IMR-90 (cell line): ENCODE results near the gene KPTN. TPM values are rescaled to one million over a fixed set of nuclear protein-coding genes. Genes with fewer than 3 reads are reported as not detected.

Experiments
- ATAC-seq: fragments of 200-7000 bp; cut with Tn5 transposase; 2 replicates; pipeline ENCODE4 v1.9.1; 2020; ENCODE audit warnings: low read depth, mild to moderate bottlenecking, moderate library complexity
- BruUV-seq: library from RNA; stranded (reverse); fragments of 400-500 nt; replicated peaks from 2 replicates; lab custom pipeline; 2021; lab: Mats Ljungman, UMichigan
- CTCF ChIA-PET: fragments of 300-600 bp; formaldehyde crosslinking; extraction: SDS; loops from one replicate; lab custom pipeline; 2021; ENCODE audit warnings: antibody characterized with exemption; lab: Yijun Ruan, JAX
- POLR2A ChIA-PET: fragments of 300-600 bp; sonication (Branson Sonifier 250); formaldehyde crosslinking; loops from one replicate; lab custom pipeline; 2022; ENCODE audit warnings: antibody characterized with exemption; ENCODE audit not compliant: unreplicated experiment; lab: Charles Lee
- DNase-seq: peaks from one replicate; pipeline ENCODE4 v3.0.0; 2013
- H2AFZ ChIP-seq: replicated peaks from 2 replicates; pipeline ENCODE3; 2013; ENCODE audit warnings: low read length, mild to moderate bottlenecking; ENCODE audit not compliant: poor library complexity
- H2AK5ac ChIP-seq: 2 replicates; pipeline ENCODE4 v1.6.1; 2013; ENCODE audit warnings: low read depth, low read length, inconsistent platforms
- H2AK9ac ChIP-seq: replicated peaks from 2 replicates; pipeline ENCODE3; 2013; ENCODE audit warnings: mild to moderate bottlenecking, low read depth, low read length, moderate library complexity; ENCODE audit not compliant: poor library complexity
- H2BK120ac ChIP-seq: 2 replicates; pipeline ENCODE4 v1.6.1; 2013; ENCODE audit warnings: low read depth, low read length, inconsistent platforms
- H2BK15ac ChIP-seq: 3 replicates; pipeline ENCODE4 v1.6.1; 2013; ENCODE audit warnings: low read depth, low read length, inconsistent platforms
- H2BK20ac ChIP-seq: 2 replicates; pipeline ENCODE4 v1.6.1; 2013; ENCODE audit warnings: low read depth, mild to moderate bottlenecking, inconsistent platforms, low read length, moderate library complexity
- H2BK5ac ChIP-seq: 2 replicates; pipeline ENCODE4 v1.6.1; 2013; ENCODE audit warnings: mild to moderate bottlenecking, low read depth, low read length, inconsistent platforms; ENCODE audit not compliant: poor library complexity, severe bottlenecking
- H3K14ac ChIP-seq: replicated peaks from 2 replicates; pipeline ENCODE4 v1.6.1; 2013; ENCODE audit warnings: low read depth, low read length, inconsistent platforms
- H3K18ac ChIP-seq: 2 replicates; pipeline ENCODE4 v1.6.1; 2013; ENCODE audit warnings: low read depth, low read length, control low read depth
- H3K23ac ChIP-seq: 2 replicates; pipeline ENCODE4 v1.6.1; 2013; ENCODE audit warnings: low read depth, low read length, inconsistent platforms
- H3K27ac ChIP-seq: 2 replicates; pipeline ENCODE4 v1.5.1; 2013; ENCODE audit warnings: mild to moderate bottlenecking, control low read depth, low read length; ENCODE audit not compliant: insufficient read depth
- H3K27me3 ChIP-seq: 2 replicates; pipeline ENCODE4 v1.6.1; 2013; ENCODE audit warnings: low read length; ENCODE audit not compliant: control insufficient read depth, insufficient read depth
- H3K36me3 ChIP-seq: 2 replicates; pipeline ENCODE4 v1.6.1; 2013; ENCODE audit warnings: low read length, mixed read lengths; ENCODE audit not compliant: control insufficient read depth, insufficient read depth
- H3K4ac ChIP-seq: 2 replicates; pipeline ENCODE4 v1.6.1; 2013; ENCODE audit warnings: low read depth, low read length, inconsistent platforms
- H3K4me1 ChIP-seq: 2 replicates; pipeline ENCODE4 v1.6.1; 2013; ENCODE audit warnings: low read length, mixed read lengths; ENCODE audit not compliant: control insufficient read depth, insufficient read depth
- H3K4me2 ChIP-seq: 2 replicates; pipeline ENCODE4 v1.6.1; 2013; ENCODE audit warnings: low read depth, mild to moderate bottlenecking, control low read depth, low read length, moderate library complexity
- H3K4me3 ChIP-seq: 2 replicates; pipeline ENCODE4 v1.5.1; 2013; ENCODE audit warnings: low read depth, mild to moderate bottlenecking, control low read depth, low read length, moderate library complexity; ENCODE audit not compliant: insufficient read depth
- H3K56ac ChIP-seq: 2 replicates; pipeline ENCODE4 v1.6.1; 2013; ENCODE audit warnings: low read length, inconsistent platforms; ENCODE audit not compliant: insufficient read depth; ENCODE audit errors: extremely low read depth
- H3K79me1 ChIP-seq, 2 experiments: 2 replicates each; pipeline ENCODE4 v1.6.1; 2013; ENCODE audit warnings: low read length in 2 of 2, inconsistent platforms in 1 of 2, low read depth in 1 of 2
- H3K9ac ChIP-seq: 2 replicates; pipeline ENCODE4 v1.6.1; 2013; ENCODE audit warnings: low read depth, low read length, control low read depth
- H3K9me1 ChIP-seq: 2 replicates; pipeline ENCODE4 v1.6.1; 2013; ENCODE audit warnings: low read length, inconsistent platforms; ENCODE audit not compliant: insufficient read depth
- H3K9me3 ChIP-seq: 2 replicates; pipeline ENCODE4 v1.6.1; 2013; ENCODE audit warnings: low read length; ENCODE audit not compliant: control insufficient read depth, insufficient read depth
- H4K20me1 ChIP-seq: 2 replicates; pipeline ENCODE4 v1.6.1; 2013; ENCODE audit warnings: low read length, inconsistent platforms; ENCODE audit not compliant: insufficient read depth
- H4K5ac ChIP-seq: 2 replicates; pipeline ENCODE4 v1.6.1; 2013; ENCODE audit warnings: mild to moderate bottlenecking, low read depth, low read length, control low read depth
- H4K8ac ChIP-seq, 2 experiments: 2 replicates each; pipeline ENCODE4 v1.6.1; 2013; ENCODE audit warnings: low read depth in 2 of 2, low read length in 2 of 2, control low read depth in 1 of 2, inconsistent platforms in 1 of 2
- H4K91ac ChIP-seq: 2 replicates; pipeline ENCODE4 v1.6.1; 2013; ENCODE audit warnings: low read depth, low read length, inconsistent platforms; ENCODE audit not compliant: insufficient read depth
- BHLHE40 ChIP-seq: fragments of 150-350 bp; IDR thresholded peaks from 2 replicates; pipeline ENCODE4 v1.6.1; 2016; ENCODE audit warnings: mild to moderate bottlenecking, low read depth, low read length
- CEBPB ChIP-seq: IDR thresholded peaks from 2 replicates; pipeline ENCODE4 v1.6.1; 2012; ENCODE audit warnings: low read depth, low read length, improper control_type of control experiment
- CHD1 ChIP-seq: IDR thresholded peaks from 2 replicates; pipeline ENCODE4 v1.6.1; 2012; ENCODE audit warnings: low read depth, low read length, improper control_type of control experiment
- CTCF ChIP-seq: conservative IDR thresholded peaks from 2 replicates; pipeline ENCODE4 v1.5.1; 2012; ENCODE audit warnings: mild to moderate bottlenecking, low read depth, low read length, improper control_type of control experiment
- FOS ChIP-seq: fragments of 150-350 bp; IDR thresholded peaks from 2 replicates; pipeline ENCODE4 v1.6.1; 2016; ENCODE audit warnings: low read depth, low read length
- MAFK ChIP-seq: IDR thresholded peaks from 2 replicates; pipeline ENCODE4 v1.6.1; 2012; ENCODE audit warnings: low read depth, low read length, improper control_type of control experiment
- MAZ ChIP-seq: IDR thresholded peaks from 2 replicates; pipeline ENCODE4 v1.6.1; 2012; ENCODE audit warnings: low read depth, mild to moderate bottlenecking, low read length, improper control_type of control experiment, moderate library complexity, borderline replicate concordance
- MXI1 ChIP-seq: IDR thresholded peaks from 2 replicates; pipeline ENCODE4 v1.6.1; 2012; ENCODE audit warnings: low read depth, mild to moderate bottlenecking, low read length, moderate library complexity, borderline replicate concordance
- NFE2L2 ChIP-seq: fragments of 150-350 bp; IDR thresholded peaks from 2 replicates; pipeline ENCODE4 v1.6.1; 2016; ENCODE audit warnings: low read depth, mild to moderate bottlenecking, low read length
- POLR2A ChIP-seq: IDR thresholded peaks from 2 replicates; pipeline ENCODE4 v1.6.1; 2012; ENCODE audit warnings: mild to moderate bottlenecking, low read depth, low read length
- RAD21 ChIP-seq: IDR thresholded peaks from 2 replicates; pipeline ENCODE4 v1.6.1; 2012; ENCODE audit warnings: low read length, improper control_type of control experiment
- RCOR1 ChIP-seq: IDR thresholded peaks from 2 replicates; pipeline ENCODE4 v1.6.1; 2012; ENCODE audit warnings: mild to moderate bottlenecking, low read length, improper control_type of control experiment; ENCODE audit not compliant: insufficient replicate concordance
- RFX5 ChIP-seq: IDR thresholded peaks from 2 replicates; pipeline ENCODE4 v1.8.0; 2012; ENCODE audit warnings: low read depth, mild to moderate bottlenecking, low read length, moderate library complexity
- SMC3 ChIP-seq: fragments of 150-350 bp; IDR thresholded peaks from 2 replicates; pipeline ENCODE4 v1.6.1; 2016; ENCODE audit warnings: low read depth, mild to moderate bottlenecking, antibody characterized with exemption, low read length, moderate library complexity
- USF2 ChIP-seq: fragments of 150-350 bp; IDR thresholded peaks from 2 replicates; pipeline ENCODE4 v1.6.1; 2017; ENCODE audit warnings: mild to moderate bottlenecking, antibody characterized with exemption, low read length, low read depth
- WGBS, 2 experiments: methylation state at CpG; one replicate each; pipeline versions ENCODE4 v1.1.5 to v1.1.7; 2013; ENCODE audit warnings: missing lambda C conversion rate in 2 of 2; ENCODE audit not compliant: insufficient read length in 1 of 2; ENCODE audit errors: extremely low coverage in 2 of 2; 5-methylcytosine and 5-hydroxymethylcytosine counted together
- dilution Hi-C: fragments of 300-500 bp; cut with HindIII; formaldehyde crosslinking; loops from one replicate; pipeline ENCODE4 v1.14.3; 2018; ENCODE audit warnings: low sequenced_read_pairs; ENCODE audit not compliant: unreplicated experiment
- in situ Hi-C: fragments of 300-500 bp; cut with MboI; formaldehyde crosslinking; loops from 3 replicates; pipeline ENCODE4 v1.14.3; 2019; ENCODE audit warnings: low sequenced_read_pairs, inconsistent platforms, mixed read lengths
- intact Hi-C: fragments of 100-400 bp; cut with micrococcal nuclease; formaldehyde crosslinking; loops from 2 replicates; pipeline ENCODE4 v1.10.0; 2022
- polyA plus RNA-seq, 3 experiments: library from polyadenylated mRNA; depleted of rRNA; stranded (reverse); fragments of >200 nt; gene quantifications; 2 replicates each; pipeline ENCODE4 v1.2.3, GENCODE V29; 2012; ENCODE audit warnings: low replicate concordance in 1 of 3
- total RNA-seq: library from RNA; depleted of rRNA; stranded (reverse); fragments of >200 nt; gene quantifications from 2 replicates; pipeline ENCODE4 v1.2.3, GENCODE V29; 2012
- TF ChIP-seq, protein P1 (sequence below): fragments of 150-350 bp; IDR thresholded peaks from 2 replicates; pipeline ENCODE4 v1.6.1; 2016; ENCODE audit warnings: low read depth, mild to moderate bottlenecking, low read length, moderate library complexity, borderline replicate concordance

KPTN gene
- total and polyA plus RNA-seq, 2 of the 4 experiments (the other 2 are of a cell fraction) = 4.1 to 15.4 TPM

DNA sequence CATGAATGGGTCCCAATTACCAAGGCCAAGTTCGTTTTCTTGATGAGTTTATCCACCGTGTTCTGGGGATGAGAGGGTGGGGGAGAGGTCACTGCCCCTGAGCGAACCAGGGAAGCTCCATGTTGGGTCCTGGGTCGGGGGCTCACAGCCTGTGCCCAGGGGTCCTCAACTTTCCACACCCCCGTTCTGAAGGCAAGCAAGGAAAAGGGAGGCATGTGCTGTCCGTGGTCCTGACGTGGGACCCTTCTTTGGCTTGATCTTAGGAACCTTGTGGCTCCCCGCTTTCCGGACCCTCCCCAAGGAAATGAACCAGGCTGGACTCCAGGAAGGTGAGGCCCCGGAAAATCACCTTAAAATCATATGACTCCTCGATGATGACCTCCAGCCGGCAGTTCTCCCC lies 46.5 kb downstream of the KPTN start:
- H2BK15ac ChIP-seq = no peak overlapping the region
- H3K27ac ChIP-seq = no peak overlapping the region
- H3K27me3 ChIP-seq = peaks cover 20% of the 10 kb centered on the region
- WGBS, 2 experiments = no CpG with 5 or more reads among the region's 12 CpGs
- H4K8ac ChIP-seq = no peak overlapping the region
- dilution Hi-C loops = no loop called here
- H2BK120ac ChIP-seq = no peak overlapping the region
- POLR2A ChIA-PET = no interaction called here
- H3K23ac ChIP-seq = no peak overlapping the region
- no peak overlapping the region for H3K4me3 ChIP-seq
- no peaks in the 10 kb centered on the region for H3K9me3 ChIP-seq
- no peak for ATAC-seq
- no peak overlapping the region for H2BK5ac ChIP-seq
- no peak overlapping the region for H2AK9ac ChIP-seq
- no peak overlapping the region for H4K5ac ChIP-seq
- no peak overlapping the region for H3K4me2 ChIP-seq
- TF ChIP-seq RFX5 (no peak), MAZ (no peak), USF2 (no peak), RAD21 (no peak), CEBPB (no peak), BHLHE40 (no peak), RCOR1 (no peak), FOS (no peak), MXI1 (no peak), CHD1 (no peak), MAFK (no peak), NFE2L2 (no peak), POLR2A (no peak), CTCF (no peak), SMC3 (no peak)
- TF ChIP-seq, protein P1, sequence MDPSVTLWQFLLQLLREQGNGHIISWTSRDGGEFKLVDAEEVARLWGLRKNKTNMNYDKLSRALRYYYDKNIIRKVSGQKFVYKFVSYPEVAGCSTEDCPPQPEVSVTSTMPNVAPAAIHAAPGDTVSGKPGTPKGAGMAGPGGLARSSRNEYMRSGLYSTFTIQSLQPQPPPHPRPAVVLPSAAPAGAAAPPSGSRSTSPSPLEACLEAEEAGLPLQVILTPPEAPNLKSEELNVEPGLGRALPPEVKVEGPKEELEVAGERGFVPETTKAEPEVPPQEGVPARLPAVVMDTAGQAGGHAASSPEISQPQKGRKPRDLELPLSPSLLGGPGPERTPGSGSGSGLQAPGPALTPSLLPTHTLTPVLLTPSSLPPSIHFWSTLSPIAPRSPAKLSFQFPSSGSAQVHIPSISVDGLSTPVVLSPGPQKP = no peak
- no peak overlapping the region for H2AK5ac ChIP-seq
- intact Hi-C loops = loop anchor here (2.0 to 5.0 kb wide), 3 partner anchors 45 to 175 kb away; partner anchors contain the start of genes KPTN and NAPA
- no peaks in the 10 kb centered on the region for H3K79me1 ChIP-seq
- no peak overlapping the region for H4K91ac ChIP-seq
- H3K18ac ChIP-seq = no peak overlapping the region
- no TSS peak for BruUV-seq
- no peak overlapping the region for H2BK20ac ChIP-seq
- H3K56ac ChIP-seq = no peak overlapping the region
- H3K9ac ChIP-seq = no peak overlapping the region
- in situ Hi-C loops = loop anchor here (5.0 to 10.0 kb wide), 2 partner anchors 270 to 347 kb away; no protein-coding TSS in a partner anchor
- H3K36me3 ChIP-seq = no peaks in the 10 kb centered on the region
- CTCF ChIA-PET = no interaction called here
- no peak for DNase-seq
- H4K20me1 ChIP-seq = peaks cover 4% of the 10 kb centered on the region; the same call in 1 of the 2 replicates
- no peak overlapping the region for H2AFZ ChIP-seq
- H3K9me1 ChIP-seq = no peaks in the 10 kb centered on the region; the same call in 1 of the 2 replicates
- no peak overlapping the region for H3K4ac ChIP-seq
- H3K14ac ChIP-seq = no peak overlapping the region
- no peaks in the 10 kb centered on the region for H3K4me1 ChIP-seq
